HepG2 (cell line): ENCODE results near the gene CCDC74B. TPM values are rescaled to one million over a fixed set of nuclear protein-coding genes. Genes with fewer than 3 reads are reported as not detected.

Experiments
- ARHGAP35 ChIP-seq: sonication (generic); formaldehyde crosslinking; IDR thresholded peaks from 2 replicates; pipeline ENCODE4 v1.9.0; 2022; ENCODE audit warnings: mild to moderate bottlenecking, inconsistent platforms, moderate library complexity, missing genetic modification reagents, borderline replicate concordance
- ARNT ChIP-seq: fragments of 450-650 bp; IDR thresholded peaks from 2 replicates; pipeline ENCODE4 v1.6.1; 2017
- ATAD3A ChIP-seq: sonication (generic); formaldehyde crosslinking; IDR thresholded peaks from 2 replicates; pipeline ENCODE4 v1.4.0; 2020; ENCODE audit warnings: missing genetic modification reagents
- ATF1 ChIP-seq: IDR thresholded peaks from 2 replicates; pipeline ENCODE4 v1.6.1; 2016; ENCODE audit warnings: mild to moderate bottlenecking, control low read depth
- GTF2F1 ChIP-seq: fragments of 150-350 bp; IDR thresholded peaks from 2 replicates; pipeline ENCODE4 v1.6.1; 2014; ENCODE audit warnings: low read length
- HOXA7 ChIP-seq: sonication (generic); formaldehyde crosslinking; IDR thresholded peaks from 2 replicates; pipeline ENCODE4 v1.8.1; 2022; ENCODE audit warnings: mild to moderate bottlenecking, missing genetic modification reagents, moderate library complexity
- KMT2B ChIP-seq: IDR thresholded peaks from 2 replicates; pipeline ENCODE4 v1.6.1; 2016; ENCODE audit warnings: missing genetic modification reagents, missing compliant biosample characterization
- MED1 ChIP-seq: sonication (generic); formaldehyde crosslinking; IDR thresholded peaks from 2 replicates; pipeline ENCODE4 v1.4.0; 2020; ENCODE audit warnings: missing genetic modification reagents
- MIER3 ChIP-seq: IDR thresholded peaks from 2 replicates; pipeline ENCODE4 v1.6.1; 2016; ENCODE audit warnings: missing compliant biosample characterization, borderline replicate concordance
- PREB ChIP-seq: sonication (generic); formaldehyde crosslinking; IDR thresholded peaks from 2 replicates; pipeline ENCODE4 v1.4.0; 2020; ENCODE audit warnings: missing genetic modification reagents
- RCOR2 ChIP-seq: IDR thresholded peaks from 2 replicates; pipeline ENCODE4 v1.6.1; 2016; ENCODE audit warnings: missing biosample characterization, missing genetic modification reagents
- RELA ChIP-seq: sonication (generic); formaldehyde crosslinking; IDR thresholded peaks from 2 replicates; pipeline ENCODE4 v1.4.0; 2020; ENCODE audit warnings: missing genetic modification reagents
- RORA ChIP-seq: sonication (generic); formaldehyde crosslinking; IDR thresholded peaks from 2 replicates; pipeline ENCODE4 v1.5.0; 2020; ENCODE audit warnings: mild to moderate bottlenecking, missing genetic modification reagents, moderate library complexity
- SOX13 ChIP-seq, 3 experiments: fragments of 450-650 bp in 1 of 3; sonication (generic) in 1 of 3; formaldehyde crosslinking in 1 of 3; IDR thresholded peaks in 2 of 3; conservative IDR thresholded peaks in 1 of 3; 2 replicates each; pipeline versions ENCODE4 v1.5.0 to v1.6.1; 2016 to 2020; ENCODE audit warnings: antibody characterized with exemption in 1 of 3, mild to moderate bottlenecking in 1 of 3, missing compliant biosample characterization in 1 of 3, missing genetic modification reagents in 1 of 3, moderate library complexity in 1 of 3
- SP5 ChIP-seq: IDR thresholded peaks from 2 replicates; pipeline ENCODE4 v1.6.1; 2016; ENCODE audit warnings: low read depth, borderline replicate concordance
- SUZ12 ChIP-seq: fragments of 150-350 bp; IDR thresholded peaks from 2 replicates; pipeline ENCODE4 v1.6.1; 2014; ENCODE audit warnings: low read depth, low read length
- TCF12 ChIP-seq, 2 experiments: fragments of 450-650 bp in 1 of 2; sonication (generic) in 1 of 2; formaldehyde crosslinking in 1 of 2; IDR thresholded peaks; 2 replicates each; pipeline versions ENCODE4 v1.6.1 to v1.8.0; 2017 to 2022; ENCODE audit warnings: antibody characterized with exemption in 1 of 2, mild to moderate bottlenecking in 1 of 2, missing genetic modification reagents in 1 of 2, moderate library complexity in 1 of 2
- U2AF2 ChIP-seq: fragments of 200-400 bp; formaldehyde crosslinking; IDR thresholded peaks from 2 replicates; pipeline ENCODE4 v1.6.1; 2017; ENCODE audit warnings: low read depth, mild to moderate bottlenecking, low read length
- ZBTB34 ChIP-seq: sonication (generic); formaldehyde crosslinking; IDR thresholded peaks from 2 replicates; pipeline ENCODE4 v1.8.0; 2022; ENCODE audit warnings: mild to moderate bottlenecking, missing genetic modification reagents
- ZBTB42 ChIP-seq: sonication (generic); formaldehyde crosslinking; IDR thresholded peaks from 2 replicates; pipeline ENCODE4 v1.5.0; 2020; ENCODE audit warnings: mild to moderate bottlenecking, missing genetic modification reagents
- ZBTB46 ChIP-seq: sonication (generic); formaldehyde crosslinking; IDR thresholded peaks from 2 replicates; pipeline ENCODE4 v1.4.0; 2020; ENCODE audit warnings: mild to moderate bottlenecking, missing genetic modification reagents, borderline replicate concordance
- ZNF224 ChIP-seq: sonication (generic); formaldehyde crosslinking; IDR thresholded peaks from 2 replicates; pipeline ENCODE4 v1.5.0; 2020; ENCODE audit warnings: mild to moderate bottlenecking, missing genetic modification reagents
- ZNF501 ChIP-seq: sonication (generic); formaldehyde crosslinking; IDR thresholded peaks from 2 replicates; pipeline ENCODE4 v1.5.1; 2020; ENCODE audit warnings: mild to moderate bottlenecking, moderate library complexity, missing genetic modification reagents
- ZNF597 ChIP-seq: sonication (generic); formaldehyde crosslinking; IDR thresholded peaks from 2 replicates; pipeline ENCODE4 v1.5.0; 2020; ENCODE audit warnings: missing genetic modification reagents
- ZSCAN25 ChIP-seq: sonication (generic); formaldehyde crosslinking; IDR thresholded peaks from 2 replicates; pipeline ENCODE4 v1.8.0; 2022; ENCODE audit warnings: mild to moderate bottlenecking, missing genetic modification reagents
- polyA plus RNA-seq, 8 experiments: library from polyadenylated mRNA; depleted of rRNA in 3 of 8; stranded (reverse) in 7 of 8; unstranded in 1 of 8; fragments of >200 nt; fragmentation: Illumina TruSeq in 4 of 8; extraction: Trizol in 4 of 8; gene quantifications; 2 replicates each; pipeline versions ENCODE4 v1.2.1 to v1.2.3, GENCODE V29; 2011 to 2016; ENCODE audit warnings: low read depth in 4 of 8, missing spikeins in 1 of 8, mixed read lengths in 1 of 8; ENCODE audit not compliant: insufficient read depth in 1 of 8
- total RNA-seq, 5 experiments: library from RNA; depleted of rRNA; stranded (reverse); fragments of >200 nt; fragmentation: Illumina TruSeq; extraction: Trizol; gene quantifications; 2 replicates each; pipeline ENCODE4 v1.2.3, GENCODE V29; 2016; ENCODE audit warnings: low read depth in 1 of 5

The CCDC74B gene
- total and polyA plus RNA-seq, 2 of the 13 experiments (the other 11 are each of a cell fraction or from before 2014, with no cell fraction given), result 0.07 to 0.11 TPM

GRCh38 chr2:130183512-130184373, 38.8 kb upstream of the CCDC74B start (continued):
- TF ChIP-seq SOX13 (IDR thresholded peaks at IDR 0.05), result no peak
- no peak for TF ChIP-seq SOX13 (CRISPR knock-in tag; conservative IDR thresholded peaks at IDR 0.05 in 1 of 2, IDR thresholded peaks at IDR 0.05 in 1 of 2)
- no peak for TF ChIP-seq ZBTB42 (CRISPR knock-in tag)
- TF ChIP-seq RELA (CRISPR knock-in tag), result no peak
- no peak for TF ChIP-seq ZNF501
- TF ChIP-seq GTF2F1, result no peak
- TF ChIP-seq U2AF2, result no peak
- no peak for TF ChIP-seq RCOR2 (CRISPR knock-in tag)
- TF ChIP-seq HOXA7 (CRISPR knock-in tag), result no peak
- TF ChIP-seq SP5 (CRISPR knock-in tag), result no peak
- no peak for TF ChIP-seq RORA (CRISPR knock-in tag)
- 0 out of 2 replicates have a peak, but pooled peaks have one; percentile 25 for TF ChIP-seq ZNF224 (CRISPR knock-in tag)
- TF ChIP-seq PREB (CRISPR knock-in tag), result no peak
- TF ChIP-seq ZBTB46 (CRISPR knock-in tag), result no peak
- TF ChIP-seq TCF12 (IDR thresholded peaks at IDR 0.05), result no peak
- no peak for TF ChIP-seq TCF12 (CRISPR knock-in tag; IDR thresholded peaks at IDR 0.05)
- TF ChIP-seq ATAD3A, result no peak
- no peak for TF ChIP-seq ARNT
- TF ChIP-seq ATF1, result no peak
- no peak for TF ChIP-seq ZSCAN25
- TF ChIP-seq ZBTB34, result no peak
- no peak for TF ChIP-seq ZNF597 (CRISPR knock-in tag)
- TF ChIP-seq MIER3 (CRISPR knock-in tag), result no peak
- no peak for TF ChIP-seq MED1 (CRISPR knock-in tag)
- TF ChIP-seq KMT2B (CRISPR knock-in tag), result no peak
- no peak for TF ChIP-seq ARHGAP35 (CRISPR knock-in tag)
- TF ChIP-seq SUZ12, result no peak
